Body of pancreas (tissue), 4 donors: ENCODE measurements around the gene GUCA2A.

Source experiments
- POLR2A ChIP-seq, 3 donors: fragments of 450-650 bp; IDR thresholded peaks; one replicate each; pipeline ENCODE4 v1.6.1; 2016; ENCODE audit warnings: antibody characterized with exemption in 3 of 3, mild to moderate bottlenecking in 2 of 3
- TF ChIP-seq, protein P1 (sequence below), 7 experiments: fragments of 450-650 bp in 4 of 7; fragments of 200-600 bp in 3 of 7; sonication (generic) in 3 of 7; IDR thresholded peaks; one replicate each; pipeline ENCODE4 v1.5.1; 2016 to 2019; ENCODE audit warnings: antibody characterized with exemption in 7 of 7

DNA sequence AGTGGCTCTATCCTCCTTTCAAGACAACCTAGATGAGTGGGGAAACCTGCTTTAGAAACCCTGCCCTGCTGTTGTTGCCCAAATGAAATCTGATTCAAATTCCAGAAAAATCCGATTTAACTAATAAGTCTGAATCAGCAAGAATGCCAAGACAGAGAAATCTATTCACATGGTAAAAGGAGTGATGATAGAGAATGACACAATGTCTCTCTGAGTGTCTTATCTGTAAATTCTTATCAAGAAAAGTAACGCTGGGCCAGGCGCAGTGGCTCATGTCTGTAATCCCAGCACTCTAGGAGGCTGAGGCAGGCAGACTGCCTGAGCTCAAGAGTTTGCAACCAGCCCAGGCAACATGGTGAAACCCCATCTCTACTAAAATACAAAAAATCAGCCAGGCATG is 13.7 kb upstream of the GUCA2A start:
- TF ChIP-seq, protein P1, sequence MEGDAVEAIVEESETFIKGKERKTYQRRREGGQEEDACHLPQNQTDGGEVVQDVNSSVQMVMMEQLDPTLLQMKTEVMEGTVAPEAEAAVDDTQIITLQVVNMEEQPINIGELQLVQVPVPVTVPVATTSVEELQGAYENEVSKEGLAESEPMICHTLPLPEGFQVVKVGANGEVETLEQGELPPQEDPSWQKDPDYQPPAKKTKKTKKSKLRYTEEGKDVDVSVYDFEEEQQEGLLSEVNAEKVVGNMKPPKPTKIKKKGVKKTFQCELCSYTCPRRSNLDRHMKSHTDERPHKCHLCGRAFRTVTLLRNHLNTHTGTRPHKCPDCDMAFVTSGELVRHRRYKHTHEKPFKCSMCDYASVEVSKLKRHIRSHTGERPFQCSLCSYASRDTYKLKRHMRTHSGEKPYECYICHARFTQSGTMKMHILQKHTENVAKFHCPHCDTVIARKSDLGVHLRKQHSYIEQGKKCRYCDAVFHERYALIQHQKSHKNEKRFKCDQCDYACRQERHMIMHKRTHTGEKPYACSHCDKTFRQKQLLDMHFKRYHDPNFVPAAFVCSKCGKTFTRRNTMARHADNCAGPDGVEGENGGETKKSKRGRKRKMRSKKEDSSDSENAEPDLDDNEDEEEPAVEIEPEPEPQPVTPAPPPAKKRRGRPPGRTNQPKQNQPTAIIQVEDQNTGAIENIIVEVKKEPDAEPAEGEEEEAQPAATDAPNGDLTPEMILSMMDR (IDR thresholded peaks at IDR 0.05) = no peak
- no peak for TF ChIP-seq POLR2A (IDR thresholded peaks at IDR 0.05)
